ENCODE data around the gene UTP18. TPM values are rescaled to one million over a fixed set of nuclear protein-coding genes. Genes with fewer than 3 reads are reported as not detected.
"Not testable (repeated sequence)": the region's sequence is repeated elsewhere in the genome, so short reads cannot be mapped to it uniquely, and the experiment has no call there.

The UTP18 gene
- total RNA-seq, 6 experiments from 2014 or later, result 24.7 to 38.5 (median 35.2) TPM

DNA sequence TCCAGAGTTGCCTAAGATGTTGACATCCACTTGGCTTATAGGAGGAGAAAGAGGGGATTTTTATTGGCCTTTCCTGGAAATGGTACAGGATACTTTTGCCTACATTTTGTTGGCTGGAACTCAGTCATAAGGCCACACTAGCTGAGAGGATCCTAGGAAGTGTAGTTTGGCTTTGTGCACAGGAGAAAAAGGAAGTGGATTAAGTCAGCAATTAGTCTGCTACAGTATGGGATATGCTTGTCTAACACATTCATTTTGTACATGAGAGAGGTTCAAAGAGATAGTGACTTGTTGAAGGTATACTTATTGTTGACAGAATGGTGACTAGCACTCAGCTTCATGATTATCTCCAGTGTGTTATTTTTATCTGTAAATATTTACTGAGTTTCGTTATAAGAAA is 10.3 kb downstream of the UTP18 start:
- Mint-ChIP-seq H3K4me3 (no peak overlapping the region), H3K27ac (no peak overlapping the region), H3K4me1 (ENCODE audit: low read depth) (peaks cover 22% of the 10 kb centered on the region), H3K36me3 (ENCODE audit: low read depth) (peaks cover 60% of the 10 kb centered on the region), H3K27me3 (ENCODE audit: insufficient read depth) (no peaks in the 10 kb centered on the region; the same call in 1 of the 2 replicates), H3K9me3 (no peaks in the 10 kb centered on the region)
- no peak for DNase-seq
- TF ChIP-seq, protein P1, sequence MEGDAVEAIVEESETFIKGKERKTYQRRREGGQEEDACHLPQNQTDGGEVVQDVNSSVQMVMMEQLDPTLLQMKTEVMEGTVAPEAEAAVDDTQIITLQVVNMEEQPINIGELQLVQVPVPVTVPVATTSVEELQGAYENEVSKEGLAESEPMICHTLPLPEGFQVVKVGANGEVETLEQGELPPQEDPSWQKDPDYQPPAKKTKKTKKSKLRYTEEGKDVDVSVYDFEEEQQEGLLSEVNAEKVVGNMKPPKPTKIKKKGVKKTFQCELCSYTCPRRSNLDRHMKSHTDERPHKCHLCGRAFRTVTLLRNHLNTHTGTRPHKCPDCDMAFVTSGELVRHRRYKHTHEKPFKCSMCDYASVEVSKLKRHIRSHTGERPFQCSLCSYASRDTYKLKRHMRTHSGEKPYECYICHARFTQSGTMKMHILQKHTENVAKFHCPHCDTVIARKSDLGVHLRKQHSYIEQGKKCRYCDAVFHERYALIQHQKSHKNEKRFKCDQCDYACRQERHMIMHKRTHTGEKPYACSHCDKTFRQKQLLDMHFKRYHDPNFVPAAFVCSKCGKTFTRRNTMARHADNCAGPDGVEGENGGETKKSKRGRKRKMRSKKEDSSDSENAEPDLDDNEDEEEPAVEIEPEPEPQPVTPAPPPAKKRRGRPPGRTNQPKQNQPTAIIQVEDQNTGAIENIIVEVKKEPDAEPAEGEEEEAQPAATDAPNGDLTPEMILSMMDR (IDR thresholded peaks at IDR 0.05), result no peak

DNA sequence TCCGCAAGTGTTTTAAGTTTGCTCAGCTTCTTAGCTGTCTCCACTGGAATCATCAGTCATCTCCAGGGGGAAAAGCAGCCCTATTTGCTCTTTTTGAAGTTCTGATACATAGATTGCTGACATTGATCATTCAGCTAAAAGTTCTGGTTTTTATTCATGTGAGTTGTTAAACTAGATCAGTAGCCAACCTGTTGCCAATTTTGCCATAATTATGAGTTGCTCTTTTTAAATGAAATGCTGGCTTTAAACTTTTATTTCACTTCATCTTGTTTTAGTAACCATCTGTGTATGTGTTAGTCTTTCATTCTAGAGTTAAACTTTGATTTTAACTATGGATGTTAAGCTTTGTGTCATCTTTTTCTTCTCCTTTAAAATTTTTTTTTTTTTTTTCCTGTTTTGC is 12.5 kb downstream of the UTP18 start:
- Mint-ChIP-seq H3K27me3 (ENCODE audit: insufficient read depth) (no peaks in the 10 kb centered on the region; the same call in 1 of the 2 replicates), H3K36me3 (ENCODE audit: low read depth) (peaks cover 63% of the 10 kb centered on the region), H3K4me3 (no peak overlapping the region), H3K9me3 (no peaks in the 10 kb centered on the region), H3K27ac (no peak overlapping the region), H3K4me1 (ENCODE audit: low read depth) (peaks cover 35% of the 10 kb centered on the region)
- TF ChIP-seq, protein P1 (IDR thresholded peaks at IDR 0.05), result no peak
- no peak for DNase-seq

DNA sequence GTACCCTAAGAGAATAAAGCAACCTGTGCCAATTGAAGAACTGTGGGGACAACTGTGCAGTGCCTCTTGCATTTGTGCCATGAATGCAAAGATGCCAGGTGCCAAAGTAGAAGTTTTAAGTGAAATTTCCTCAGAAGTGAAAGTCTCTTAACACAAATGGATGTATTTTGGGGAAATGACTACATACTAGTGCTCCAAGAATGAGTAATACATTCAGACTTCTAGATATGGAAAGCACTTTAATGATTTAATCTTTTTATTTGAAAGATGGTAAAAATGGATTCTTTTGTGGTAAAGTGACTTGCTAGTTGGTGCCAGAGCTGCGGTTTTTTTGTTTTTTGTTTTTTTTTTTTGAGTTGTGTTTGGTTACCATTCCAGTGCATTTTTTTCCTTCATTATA is 15.0 kb downstream of the UTP18 start:
- TF ChIP-seq, protein P1 (IDR thresholded peaks at IDR 0.05), result no peak
- H3K36me3 Mint-ChIP-seq (ENCODE audit: low read depth), result peaks cover 57% of the 10 kb centered on the region
- H3K4me3 Mint-ChIP-seq, result peak overlapping the region; percentile 62
- peaks cover 51% of the 10 kb centered on the region for H3K4me1 Mint-ChIP-seq (ENCODE audit: low read depth)
- no peaks in the 10 kb centered on the region for H3K9me3 Mint-ChIP-seq
- DNase-seq, result peak; percentile 76
- peak overlapping the region; percentile 80 for H3K27ac Mint-ChIP-seq
- no peaks in the 10 kb centered on the region; the same call in 1 of the 2 replicates for H3K27me3 Mint-ChIP-seq (ENCODE audit: insufficient read depth)

DNA sequence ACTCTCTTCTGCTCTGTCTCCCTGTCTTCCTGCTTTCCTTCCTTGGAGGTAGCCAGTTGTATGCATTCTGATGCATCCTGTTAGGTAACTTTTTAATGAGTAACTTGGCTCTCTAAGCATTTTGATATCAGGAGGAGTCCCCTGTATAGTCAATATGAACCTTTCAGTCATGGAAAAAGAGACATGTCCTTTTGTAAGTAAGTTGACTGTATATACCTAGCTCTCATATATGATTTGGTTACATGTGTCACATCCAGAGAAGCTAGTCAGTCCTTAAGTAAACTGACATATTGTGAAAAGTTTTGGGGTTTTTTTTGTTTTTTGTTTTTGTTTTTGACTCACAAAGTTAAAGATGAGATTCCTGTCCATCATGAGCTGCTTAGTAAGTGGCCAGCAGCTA is 18.8 kb downstream of the UTP18 start:
- TF ChIP-seq, protein P1 (IDR thresholded peaks at IDR 0.05), result no peak
- Mint-ChIP-seq H3K9me3 (no peaks in the 10 kb centered on the region), H3K27ac (no peak overlapping the region), H3K4me1 (ENCODE audit: low read depth) (peaks cover 38% of the 10 kb centered on the region), H3K27me3 (ENCODE audit: insufficient read depth) (peaks cover 2% of the 10 kb centered on the region; the same call in 1 of the 2 replicates), H3K36me3 (ENCODE audit: low read depth) (peaks cover 42% of the 10 kb centered on the region), H3K4me3 (no peak overlapping the region)
- DNase-seq, result no peak

DNA sequence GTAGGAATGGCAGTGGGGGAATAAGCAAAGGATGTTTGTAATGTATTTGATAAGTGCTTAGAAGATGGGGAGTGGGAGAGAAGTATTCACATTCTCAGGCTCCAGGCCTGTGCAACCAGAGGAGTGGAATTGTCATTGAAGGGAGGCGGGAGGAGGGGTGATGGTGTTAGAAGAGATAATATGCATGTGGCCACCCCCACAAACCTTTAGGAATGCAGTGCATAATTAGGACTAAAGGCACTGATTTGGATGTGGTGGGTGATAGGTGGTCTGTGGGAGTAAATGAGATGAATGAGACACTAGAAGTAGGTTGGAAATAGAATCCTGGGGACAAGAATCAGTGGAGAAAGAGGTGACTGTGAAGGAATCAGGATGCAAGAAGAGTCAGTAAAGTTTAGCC is 27.1 kb downstream of the UTP18 start:
- peaks cover 10% of the 10 kb centered on the region for H3K4me1 Mint-ChIP-seq (ENCODE audit: low read depth)
- no peaks in the 10 kb centered on the region; the same call in 1 of the 2 replicates for H3K27me3 Mint-ChIP-seq (ENCODE audit: insufficient read depth)
- no peak for DNase-seq
- peaks cover 26% of the 10 kb centered on the region for H3K36me3 Mint-ChIP-seq (ENCODE audit: low read depth)
- no peak overlapping the region for H3K27ac Mint-ChIP-seq
- H3K4me3 Mint-ChIP-seq, result no peak overlapping the region
- TF ChIP-seq, protein P1 (IDR thresholded peaks at IDR 0.05), result no peak
- H3K9me3 Mint-ChIP-seq, result no peaks in the 10 kb centered on the region

DNA sequence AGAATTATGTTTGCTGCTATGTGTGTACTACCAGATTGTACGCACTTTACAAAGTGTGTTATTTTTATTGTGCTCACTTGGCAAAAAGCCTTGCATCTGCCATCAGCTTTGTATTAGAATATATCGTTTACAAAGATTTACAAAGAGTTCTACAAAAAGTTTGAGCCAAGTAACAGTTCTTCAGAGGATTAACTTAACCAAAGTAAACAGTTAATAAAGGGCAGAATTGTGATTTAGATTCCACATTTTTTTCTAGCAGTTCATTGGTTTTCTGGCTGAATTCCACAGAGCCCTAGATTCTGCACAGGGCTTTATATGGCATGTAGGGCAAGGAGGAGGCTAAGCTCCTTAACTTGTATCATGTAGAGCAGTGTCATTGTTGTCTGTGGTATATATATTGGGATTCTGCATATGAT is 29.4 kb downstream of the UTP18 start:
- Mint-ChIP-seq H3K27me3 (ENCODE audit: insufficient read depth) (no peaks in the 10 kb centered on the region), H3K36me3 (ENCODE audit: low read depth) (peaks cover 32% of the 10 kb centered on the region), H3K9me3 (no peaks in the 10 kb centered on the region), H3K4me3 (no peak overlapping the region), H3K4me1 (ENCODE audit: low read depth) (peaks cover 10% of the 10 kb centered on the region), H3K27ac (no peak overlapping the region)
- TF ChIP-seq, protein P1 (IDR thresholded peaks at IDR 0.05), result no peak
- DNase-seq, result peak; percentile 6

DNA sequence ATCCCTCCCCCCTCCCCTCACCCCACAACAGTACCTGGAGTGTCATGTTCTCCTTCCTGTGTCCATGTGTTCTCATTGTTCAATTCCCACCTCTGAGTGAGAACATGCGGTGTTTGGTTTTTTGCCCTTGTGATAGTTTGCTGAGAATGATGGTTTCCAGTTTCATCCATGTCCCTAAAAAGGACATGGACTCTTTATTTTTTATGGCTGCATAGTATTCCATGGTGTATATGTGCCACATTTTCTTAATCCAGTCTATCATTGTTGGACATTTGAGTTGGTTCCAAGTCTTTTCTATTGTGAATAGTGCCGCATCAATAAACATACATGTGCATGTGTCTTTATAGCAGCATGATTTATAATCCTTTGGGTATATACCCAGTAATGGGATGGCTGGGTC is 34.0 kb downstream of the UTP18 start:
- H3K36me3 Mint-ChIP-seq (ENCODE audit: low read depth), result peaks cover 21% of the 10 kb centered on the region
- H3K4me3 Mint-ChIP-seq; H3K27ac Mint-ChIP-seq; DNase-seq; H3K4me1 Mint-ChIP-seq (ENCODE audit: low read depth); H3K9me3 Mint-ChIP-seq; H3K27me3 Mint-ChIP-seq (ENCODE audit: insufficient read depth): not testable (repeated sequence)

All from HFFc6 (cell line).